Stomach (tissue), 4 donors: ENCODE results near the gene FOXP2.
"Not testable (repeated sequence)": the region's sequence is repeated elsewhere in the genome, so short reads cannot be mapped to it uniquely, and the experiment has no call there.

ENCODE experiments used
- CTCF ChIP-seq, 7 experiments: fragments of 450-650 bp in 4 of 7; fragments of 200-600 bp in 3 of 7; sonication (generic) in 3 of 7; IDR thresholded peaks; one replicate each; pipeline ENCODE4 v1.5.1; 2016 to 2019; ENCODE audit warnings: antibody characterized with exemption in 7 of 7, control low read depth in 2 of 7, mild to moderate bottlenecking in 1 of 7
- EP300 ChIP-seq: sonication (generic); formaldehyde crosslinking; IDR thresholded peaks from one replicate; pipeline ENCODE4 v1.6.1; 2017; ENCODE audit warnings: antibody characterized with exemption
- POLR2A ChIP-seq, 4 donors: fragments of 450-650 bp; IDR thresholded peaks; one replicate each; pipeline ENCODE4 v1.6.1; 2016; ENCODE audit warnings: antibody characterized with exemption in 4 of 4, control low read depth in 2 of 4, mild to moderate bottlenecking in 1 of 4, moderate library complexity in 1 of 4
- POLR2AphosphoS5 ChIP-seq, 3 donors: sonication (generic); formaldehyde crosslinking; IDR thresholded peaks; one replicate each; pipeline ENCODE4 v1.6.1; 2016; ENCODE audit warnings: antibody characterized with exemption in 3 of 3

DNA sequence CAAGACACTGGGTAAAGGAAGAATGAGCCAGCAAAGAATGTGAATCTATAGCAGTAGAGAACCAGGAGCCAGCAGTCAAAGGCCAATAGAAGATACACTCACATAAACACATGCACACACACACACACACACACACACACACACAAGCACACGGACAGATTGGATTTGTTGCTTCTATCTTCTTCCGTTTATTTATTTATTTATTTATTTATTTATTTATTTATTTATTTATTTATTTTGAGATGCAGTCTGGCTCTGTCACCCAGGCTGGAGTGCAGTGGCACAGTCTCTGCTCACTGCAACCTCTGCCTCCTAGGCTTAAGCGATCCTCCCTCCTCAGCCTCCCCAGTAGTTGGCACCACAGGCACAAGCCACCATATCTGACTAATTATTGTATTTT lies 166.3 kb downstream of the FOXP2 start:
- not testable (repeated sequence) for TF ChIP-seq CTCF (IDR thresholded peaks at IDR 0.05); POLR2AphosphoS5 (IDR thresholded peaks at IDR 0.05); POLR2A (IDR thresholded peaks at IDR 0.05); EP300
